ENCODE results near the gene PTPRE. TPM values are rescaled to one million over a fixed set of nuclear protein-coding genes. Genes with fewer than 3 reads are reported as not detected.

PTPRE gene
- total and polyA plus RNA-seq, 10 of the 15 experiments (the other 5 are each of a cell fraction or from before 2014, with no cell fraction given): 2.9 to 7.6 (median 5.8) TPM

GRCh38 chr10:128077155-128077875 is 170.4 kb downstream of the PTPRE start (continued):
- no peak for TF ChIP-seq ZNF592 (IDR thresholded peaks at IDR 0.05)
- no peak for TF ChIP-seq FOXK2 (IDR thresholded peaks at IDR 0.05)
- TF ChIP-seq ATF2 (IDR thresholded peaks at IDR 0.05; ENCODE audit: low read length): no peak
- TF ChIP-seq NR2C2 (IDR thresholded peaks at IDR 0.05; ENCODE audit: borderline replicate concordance, control insufficient read depth, insufficient read length, low read depth): no peak
- TF ChIP-seq MEF2A (IDR thresholded peaks at IDR 0.05; ENCODE audit: insufficient read depth, low read depth, low read length): no peak
- no peak for TF ChIP-seq YBX1 (IDR thresholded peaks at IDR 0.05)
- TF ChIP-seq, protein P1, sequence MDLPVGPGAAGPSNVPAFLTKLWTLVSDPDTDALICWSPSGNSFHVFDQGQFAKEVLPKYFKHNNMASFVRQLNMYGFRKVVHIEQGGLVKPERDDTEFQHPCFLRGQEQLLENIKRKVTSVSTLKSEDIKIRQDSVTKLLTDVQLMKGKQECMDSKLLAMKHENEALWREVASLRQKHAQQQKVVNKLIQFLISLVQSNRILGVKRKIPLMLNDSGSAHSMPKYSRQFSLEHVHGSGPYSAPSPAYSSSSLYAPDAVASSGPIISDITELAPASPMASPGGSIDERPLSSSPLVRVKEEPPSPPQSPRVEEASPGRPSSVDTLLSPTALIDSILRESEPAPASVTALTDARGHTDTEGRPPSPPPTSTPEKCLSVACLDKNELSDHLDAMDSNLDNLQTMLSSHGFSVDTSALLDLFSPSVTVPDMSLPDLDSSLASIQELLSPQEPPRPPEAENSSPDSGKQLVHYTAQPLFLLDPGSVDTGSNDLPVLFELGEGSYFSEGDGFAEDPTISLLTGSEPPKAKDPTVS (IDR thresholded peaks at IDR 0.05; ENCODE audit: low read depth, low read length): no peak
- TF ChIP-seq, protein P2, sequence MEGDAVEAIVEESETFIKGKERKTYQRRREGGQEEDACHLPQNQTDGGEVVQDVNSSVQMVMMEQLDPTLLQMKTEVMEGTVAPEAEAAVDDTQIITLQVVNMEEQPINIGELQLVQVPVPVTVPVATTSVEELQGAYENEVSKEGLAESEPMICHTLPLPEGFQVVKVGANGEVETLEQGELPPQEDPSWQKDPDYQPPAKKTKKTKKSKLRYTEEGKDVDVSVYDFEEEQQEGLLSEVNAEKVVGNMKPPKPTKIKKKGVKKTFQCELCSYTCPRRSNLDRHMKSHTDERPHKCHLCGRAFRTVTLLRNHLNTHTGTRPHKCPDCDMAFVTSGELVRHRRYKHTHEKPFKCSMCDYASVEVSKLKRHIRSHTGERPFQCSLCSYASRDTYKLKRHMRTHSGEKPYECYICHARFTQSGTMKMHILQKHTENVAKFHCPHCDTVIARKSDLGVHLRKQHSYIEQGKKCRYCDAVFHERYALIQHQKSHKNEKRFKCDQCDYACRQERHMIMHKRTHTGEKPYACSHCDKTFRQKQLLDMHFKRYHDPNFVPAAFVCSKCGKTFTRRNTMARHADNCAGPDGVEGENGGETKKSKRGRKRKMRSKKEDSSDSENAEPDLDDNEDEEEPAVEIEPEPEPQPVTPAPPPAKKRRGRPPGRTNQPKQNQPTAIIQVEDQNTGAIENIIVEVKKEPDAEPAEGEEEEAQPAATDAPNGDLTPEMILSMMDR (IDR thresholded peaks at IDR 0.05 in 2 of 3, conservative IDR thresholded peaks at IDR 0.05 in 1 of 3; ENCODE audit: control insufficient read depth in 2 of 3, extremely low read depth in 1 of 3, insufficient read depth in 1 of 3, low read depth in 3 of 3, low read length in 3 of 3): no peak
- TF ChIP-seq BHLHE40 (IDR thresholded peaks at IDR 0.05; ENCODE audit: borderline replicate concordance in 1 of 2, low read depth in 2 of 2, low read length in 1 of 2): no peak
